Stimulated activated CD8-positive, alpha-beta memory T cell treated with anti-CD3 and anti-CD28 coated beads, Interleukin-7, amount 100 ng/mL, for 24 hours (primary cell): ENCODE data around the gene POLR3A.
"Not testable (repeated sequence)": the region's sequence is repeated elsewhere in the genome, so short reads cannot be mapped to it uniquely, and the experiment has no call there.

Source experiments
- DNase-seq: peaks from one replicate; pipeline ENCODE4 v3.0.0-alpha.2; 2020; ENCODE audit warnings: low read depth

POLR3A gene

GRCh38 chr10:78019264-78019663 is 10.1 kb downstream of the POLR3A start:
- no peak for DNase-seq

DNA sequence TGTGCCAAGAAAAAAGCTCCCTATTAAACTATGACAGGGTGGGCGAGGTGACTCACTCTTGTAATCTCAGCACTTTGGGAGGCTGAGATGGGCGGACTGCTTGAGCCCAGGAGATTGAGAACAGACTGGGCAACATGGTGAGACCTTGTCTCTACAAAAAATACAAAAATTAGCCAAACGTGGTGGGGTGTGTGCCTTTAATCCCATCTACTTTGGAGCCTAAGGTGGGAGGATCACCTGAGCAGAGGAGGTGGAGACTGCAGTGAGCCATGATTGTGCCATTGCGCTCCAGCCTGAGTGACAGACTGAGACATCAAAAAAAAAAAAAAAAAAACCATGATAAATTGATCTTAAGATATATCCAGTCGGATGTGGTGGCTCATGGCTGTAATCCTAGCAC is 11.5 kb downstream of the POLR3A start:
- DNase-seq: no peak

DNA sequence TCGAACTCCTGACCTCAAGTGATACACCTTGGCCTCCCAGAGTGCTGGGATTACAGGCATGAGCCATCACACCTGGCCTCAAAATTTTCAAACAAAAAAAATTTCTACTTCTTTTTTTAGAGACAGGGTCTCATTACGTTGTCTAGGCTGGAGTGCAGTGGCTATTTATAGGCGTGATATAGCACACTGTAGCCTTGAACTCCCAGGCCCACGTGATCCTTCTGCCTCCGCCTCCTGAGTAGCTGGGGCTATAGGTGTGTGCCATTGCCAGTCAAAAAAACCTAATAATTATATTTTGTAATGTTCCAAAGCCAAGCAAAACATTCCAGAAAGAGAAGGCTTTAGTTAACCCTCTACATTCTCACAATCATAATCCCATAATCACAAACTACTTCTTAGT is 13.8 kb downstream of the POLR3A start:
- no peak for DNase-seq

GRCh38 chr10:78013564-78013963 is 15.8 kb downstream of the POLR3A start:
- no peak for DNase-seq

- no peak for DNase-seq
Measured at GRCh38 chr10:78011065-78011464, 18.2 kb downstream of the POLR3A start.

DNA sequence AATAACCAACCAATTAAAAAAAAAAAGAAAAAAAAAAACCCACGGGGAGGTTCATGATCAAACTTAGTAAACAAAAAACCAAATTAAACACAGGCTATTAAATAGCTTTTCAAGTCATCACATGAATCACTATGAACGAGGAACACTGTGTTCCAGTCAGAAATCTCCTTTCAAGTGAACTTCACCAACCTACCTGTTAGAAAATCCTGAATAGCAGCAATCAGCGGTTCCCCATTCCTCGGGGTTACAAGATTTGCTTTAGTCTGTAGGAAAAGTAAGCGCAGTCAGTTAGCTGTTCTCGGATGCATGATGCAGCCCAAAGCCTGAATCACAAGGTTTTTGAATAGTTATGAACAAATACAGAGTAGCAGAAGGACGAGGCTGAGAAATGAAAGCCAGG is 19.0 kb downstream of the POLR3A start:
- DNase-seq: no peak

GRCh38 chr10:78009662-78010061 is 19.7 kb downstream of the POLR3A start:
- DNase-seq: no peak

DNA sequence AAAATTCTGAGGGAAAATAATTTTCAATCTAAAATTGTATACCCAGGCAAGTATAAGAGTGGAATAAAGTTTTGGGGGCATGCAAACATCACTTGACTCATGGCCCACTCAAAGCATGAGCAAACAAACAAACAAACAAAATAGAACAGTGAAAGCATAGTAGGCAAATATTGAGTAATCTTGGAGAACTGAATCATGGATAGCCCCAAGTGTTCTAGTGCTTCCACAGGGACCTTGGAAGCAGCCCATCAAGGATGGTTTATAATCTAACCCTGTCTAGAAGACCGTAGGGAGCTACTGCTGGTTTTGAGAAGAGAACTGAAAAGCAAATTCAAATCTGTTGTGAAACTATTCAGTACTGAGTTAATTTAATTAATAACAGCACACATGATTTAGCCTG is 22.1 kb downstream of the POLR3A start:
- no peak for DNase-seq

DNA sequence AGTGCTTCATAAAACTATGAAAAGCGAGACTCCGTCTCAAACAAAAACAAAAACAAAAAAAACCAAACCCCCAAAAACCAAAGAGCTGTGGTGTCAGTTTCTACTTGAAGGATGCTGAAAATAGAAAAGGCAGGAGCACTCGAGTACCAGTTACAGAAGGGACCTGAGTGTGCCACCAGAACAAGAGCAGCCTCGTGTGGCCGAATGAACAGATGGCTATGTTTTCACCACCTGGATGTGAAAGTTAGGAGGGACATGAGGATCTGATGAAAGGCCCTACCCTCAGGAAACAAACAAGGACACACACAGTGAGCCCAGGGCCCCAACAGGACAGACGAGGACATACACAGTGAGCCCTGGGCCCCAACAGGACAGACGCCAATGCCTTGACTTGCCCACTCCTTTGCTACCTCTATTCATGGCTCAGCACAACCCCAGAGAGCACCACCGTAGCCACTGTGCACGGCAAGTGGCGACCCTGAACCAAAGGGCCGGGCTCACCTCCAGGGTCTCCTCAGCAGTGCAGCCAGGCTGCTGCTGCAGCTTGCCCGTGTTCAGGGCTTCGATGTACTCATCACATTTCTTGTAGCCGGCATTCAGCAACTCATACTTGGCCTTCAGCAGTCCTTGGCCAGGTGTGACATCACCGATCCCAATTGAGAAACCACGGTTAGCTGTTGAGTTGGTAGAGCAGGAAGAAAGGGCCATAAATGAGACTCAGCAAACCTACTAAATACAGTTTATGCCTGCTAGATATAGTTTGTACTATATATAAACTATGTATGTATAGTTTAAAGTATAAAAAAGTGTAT is 24.9 kb downstream of the POLR3A start:
- DNase-seq: no peak

- DNase-seq: no peak
Measured at GRCh38 chr10:78002541-78003288, 26.6 kb downstream of the POLR3A start.

DNA sequence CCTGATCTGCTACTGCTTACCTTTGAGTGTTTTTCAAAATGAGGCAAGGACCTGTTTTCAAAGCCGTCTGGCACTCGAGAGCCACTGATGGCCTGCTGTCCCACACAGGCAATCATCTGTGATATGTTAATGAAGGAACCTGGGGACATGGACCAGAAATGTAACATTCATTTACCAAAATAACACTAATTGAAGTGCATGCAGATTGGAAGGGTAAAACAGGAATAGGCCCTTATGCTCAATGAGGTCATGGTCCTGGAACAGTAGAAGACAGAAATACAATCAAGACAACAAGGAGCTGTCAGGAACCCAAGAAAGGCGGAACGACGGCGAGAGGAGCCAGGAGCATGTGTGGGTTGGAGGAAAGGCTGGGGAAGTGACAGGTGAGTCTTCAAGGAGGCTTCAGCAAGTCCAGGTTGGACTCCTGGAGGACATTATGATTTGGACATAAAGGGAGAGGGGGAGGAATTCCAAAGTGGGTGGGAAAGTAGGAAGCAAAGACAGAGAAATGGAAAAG is 28.3 kb downstream of the POLR3A start:
- DNase-seq: no peak

DNA sequence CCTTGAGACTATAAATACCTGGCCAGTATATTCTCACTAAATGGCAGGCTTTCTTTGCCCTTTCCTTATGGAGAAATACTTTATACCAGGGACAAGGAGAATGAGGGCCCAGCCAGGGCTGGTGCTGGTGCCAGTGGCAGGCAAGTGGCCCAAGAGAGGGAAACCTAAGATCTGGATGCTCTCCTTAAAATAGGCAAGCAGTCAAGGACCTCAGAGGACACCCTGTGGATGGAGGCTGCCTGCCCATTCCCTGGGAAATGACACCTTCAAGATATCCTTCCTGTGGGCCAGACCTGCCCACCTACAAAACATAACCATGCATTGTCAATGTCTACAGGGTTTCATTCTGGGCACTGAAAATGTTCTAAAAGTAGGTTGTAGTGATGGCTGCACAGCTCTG is 29.1 kb downstream of the POLR3A start:
- no peak for DNase-seq

DNA sequence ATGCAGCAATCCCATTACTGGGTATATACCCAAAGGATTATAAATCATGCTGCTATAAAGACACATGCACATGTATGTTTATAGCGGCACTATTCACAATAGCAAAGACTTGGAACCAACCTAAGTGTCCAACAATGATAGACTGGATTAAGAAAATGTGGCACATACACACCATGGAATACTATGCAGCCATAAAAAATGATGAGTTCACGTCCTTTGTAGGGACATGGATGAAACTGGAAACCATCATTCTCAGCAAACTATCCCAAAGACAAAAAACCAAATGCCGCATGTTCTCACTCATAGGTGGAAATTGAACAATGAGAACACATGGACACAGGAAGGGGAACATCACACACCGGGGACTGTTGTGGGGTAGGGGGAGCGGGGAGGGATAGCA is 30.5 kb downstream of the POLR3A start:
- not testable (repeated sequence) for DNase-seq

DNA sequence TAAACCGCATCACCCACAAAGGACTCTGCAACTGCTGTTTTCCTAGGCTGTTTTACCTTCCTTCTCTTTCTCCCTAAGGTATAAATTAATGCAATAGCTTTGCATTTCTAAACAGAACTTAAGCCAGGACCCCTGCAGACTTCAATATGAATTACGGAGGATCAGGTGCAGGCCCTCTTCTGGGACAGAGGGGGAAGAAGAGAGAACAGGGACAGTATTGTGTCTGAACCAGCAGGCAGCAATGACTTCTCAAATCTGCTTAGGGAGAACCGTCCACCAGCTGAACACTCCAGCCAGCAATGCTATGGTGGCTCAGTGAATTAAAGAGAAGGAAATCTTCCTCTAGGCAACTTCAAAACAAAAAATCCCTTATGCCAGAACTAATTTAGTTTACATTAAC is 35.7 kb downstream of the POLR3A start:
- no peak for DNase-seq

- DNase-seq: no peak
Measured at GRCh38 chr10:77989081-77989724, 40.1 kb downstream of the POLR3A start.

- no peak for DNase-seq
Measured at GRCh38 chr10:77987671-77988255, 41.6 kb downstream of the POLR3A start.

DNA sequence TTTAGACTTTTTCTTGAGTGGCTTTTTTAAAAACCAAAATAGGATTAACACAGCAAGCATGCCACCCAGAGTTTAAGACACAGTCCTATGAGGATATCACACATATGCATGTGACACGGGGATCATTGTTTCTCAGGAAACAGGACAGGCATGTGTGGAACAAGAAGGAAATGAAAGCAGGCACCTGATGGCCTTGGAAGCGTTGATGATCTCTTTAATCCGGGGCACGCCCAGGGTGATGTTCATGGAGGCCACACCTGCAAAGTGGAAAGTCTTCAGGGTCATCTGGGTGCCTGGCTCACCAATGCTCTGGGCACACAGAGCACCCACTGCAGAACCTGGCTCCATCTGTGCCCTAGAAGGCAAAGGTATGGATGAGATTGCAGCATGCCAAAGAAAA is 44.3 kb downstream of the POLR3A start:
- DNase-seq: no peak

GRCh38 chr10:77983384-77984341 is 45.7 kb downstream of the POLR3A start:
- DNase-seq: no peak

DNA sequence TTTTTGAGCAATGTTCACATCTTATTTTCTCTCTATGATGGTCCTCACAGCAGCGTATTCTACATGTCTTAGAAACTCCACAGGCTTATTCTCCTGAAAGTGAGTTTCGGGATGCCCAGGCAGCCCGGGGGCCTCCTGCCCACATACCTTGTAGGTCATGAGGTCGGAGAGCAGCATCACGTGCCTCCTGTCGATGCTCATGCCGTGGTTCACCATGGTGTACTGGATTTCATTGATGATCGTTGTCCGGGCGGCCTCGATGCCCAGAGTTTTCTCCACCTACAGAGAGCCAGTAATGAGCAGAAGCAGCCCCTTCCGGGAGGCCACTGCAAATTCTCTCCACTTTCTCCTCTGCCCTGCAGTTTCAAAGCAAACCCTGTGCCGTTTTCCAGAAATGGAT is 48.0 kb downstream of the POLR3A start:
- DNase-seq: no peak

GRCh38 chr10:77979221-77979620 is 50.1 kb downstream of the POLR3A start:
- no peak for DNase-seq

GRCh38 chr10:77978360-77978759 is 51.0 kb downstream of the POLR3A start:
- no peak for DNase-seq
